DOHH2 (cell line): ENCODE measurements around the gene KRTAP6-3.

Source experiments
- H3F3A ChIP-seq: fragments of 200-600 bp; sonication (generic), shearing (Covaris generic); 2 replicates; pipeline ENCODE4 v1.6.0; 2016; ENCODE audit warnings: antibody characterized with exemption, mild to moderate bottlenecking; ENCODE audit not compliant: control insufficient read depth, insufficient read depth
- H3K27ac ChIP-seq: fragments of 200-600 bp; sonication (generic); 2 replicates; pipeline ENCODE4 v1.5.1; 2014; ENCODE audit warnings: low read depth, mild to moderate bottlenecking, low read length, moderate library complexity
- H3K27me3 ChIP-seq: fragments of 200-600 bp; sonication (generic); 2 replicates; pipeline ENCODE4 v1.6.1; 2014; ENCODE audit warnings: mild to moderate bottlenecking, low read length, mixed read lengths; ENCODE audit not compliant: control insufficient read depth
- H3K36me3 ChIP-seq: fragments of 200-600 bp; sonication (generic); 2 replicates; pipeline ENCODE4 v1.6.1; 2014; ENCODE audit warnings: mild to moderate bottlenecking, low read length, moderate library complexity, mixed read lengths; ENCODE audit not compliant: control insufficient read depth
- H3K4me1 ChIP-seq: fragments of 200-600 bp; sonication (generic); 2 replicates; pipeline ENCODE4 v1.6.1; 2014; ENCODE audit warnings: mild to moderate bottlenecking, low read length, mixed read lengths; ENCODE audit not compliant: control insufficient read depth
- H3K4me2 ChIP-seq: fragments of 200-600 bp; sonication (generic); 2 replicates; pipeline ENCODE4 v1.6.0; 2014; ENCODE audit warnings: mild to moderate bottlenecking, low read length, moderate library complexity
- H3K4me3 ChIP-seq: fragments of 200-600 bp; sonication (generic); 2 replicates; pipeline ENCODE4 v1.5.1; 2014; ENCODE audit warnings: mild to moderate bottlenecking, low read length, mixed read lengths
- H3K79me2 ChIP-seq: fragments of 200-600 bp; sonication (generic); 2 replicates; pipeline ENCODE4 v1.6.1; 2014; ENCODE audit warnings: mild to moderate bottlenecking, low read length, mixed read lengths; ENCODE audit not compliant: control insufficient read depth
- H3K9me2 ChIP-seq: fragments of 200-600 bp; sonication (generic); replicated peaks from 2 replicates; pipeline ENCODE4 v1.6.1; 2014; ENCODE audit warnings: mild to moderate bottlenecking, low read length, mixed read lengths; ENCODE audit not compliant: control insufficient read depth
- H3K9me3 ChIP-seq: fragments of 200-600 bp; sonication (generic); 2 replicates; pipeline ENCODE4 v1.6.1; 2014; ENCODE audit warnings: antibody characterized with exemption, low read length, mixed read lengths; ENCODE audit not compliant: control insufficient read depth, insufficient read depth
- H4K20me1 ChIP-seq: fragments of 200-600 bp; sonication (generic); 2 replicates; pipeline ENCODE4 v1.6.0; 2014; ENCODE audit warnings: low read depth, mild to moderate bottlenecking, antibody characterized with exemption, low read length, moderate library complexity; ENCODE audit not compliant: control insufficient read depth, insufficient read depth
- CTCF ChIP-seq: fragments of 200-600 bp; sonication (generic); IDR thresholded peaks from one replicate; pipeline ENCODE4 v1.5.1; 2014; ENCODE audit warnings: antibody characterized with exemption, mild to moderate bottlenecking, low read depth, low read length; ENCODE audit not compliant: poor library complexity, severe bottlenecking
- EZH2phosphoT487 ChIP-seq: fragments of 200-600 bp; sonication (generic); IDR thresholded peaks from 2 replicates; pipeline ENCODE4 v1.6.1; 2017; ENCODE audit warnings: borderline replicate concordance, mild to moderate bottlenecking, antibody characterized with exemption, low read length, moderate library complexity, mixed read lengths

The KRTAP6-3 gene

GRCh38 chr21:30642564-30642963 lies 50.3 kb downstream of the KRTAP6-3 start, which contains the start of gene KRTAP20-3:
Gene KRTAP20-3, plus strand, starts transcription at chr21:30642864.
- H3K4me1 ChIP-seq: no peaks in the 10 kb centered on the region
- TF ChIP-seq EZH2phosphoT487 (no peak), CTCF (no peak)

More at GRCh38 chr21:30642564-30642963, 50.3 kb downstream of the KRTAP6-3 start, which contains the start of gene KRTAP20-3:
- no peaks in the 10 kb centered on the region for H3F3A ChIP-seq
- no peak within 1 kb of the TSS for H3K4me3 ChIP-seq
- no peaks in the 10 kb centered on the region for H3K79me2 ChIP-seq
- no peak within 1 kb of the TSS for H3K4me2 ChIP-seq
- H4K20me1 ChIP-seq: no peaks in the 10 kb centered on the region
- no peaks in the 10 kb centered on the region for H3K9me3 ChIP-seq
- H3K27me3 ChIP-seq: no peaks in the 10 kb centered on the region
- no peak within 1 kb of the TSS for H3K27ac ChIP-seq
- no peaks in the 10 kb centered on the region for H3K9me2 ChIP-seq
- no peaks in the 10 kb centered on the region for H3K36me3 ChIP-seq
